Lower leg skin (tissue), 3 donors: ENCODE results near the gene ARID1B.

Experiments used
- POLR2A ChIP-seq, 2 donors: fragments of 450-650 bp; IDR thresholded peaks; one replicate each; pipeline ENCODE4 v1.6.1; 2016 to 2017; ENCODE audit warnings: antibody characterized with exemption in 2 of 2, mild to moderate bottlenecking in 1 of 2, moderate library complexity in 1 of 2
- TF ChIP-seq, protein P1 (sequence below), 3 donors: fragments of 450-650 bp; IDR thresholded peaks; one replicate each; pipeline ENCODE4 v1.5.1; 2016; ENCODE audit warnings: antibody characterized with exemption in 3 of 3, mild to moderate bottlenecking in 3 of 3, moderate library complexity in 2 of 3

DNA sequence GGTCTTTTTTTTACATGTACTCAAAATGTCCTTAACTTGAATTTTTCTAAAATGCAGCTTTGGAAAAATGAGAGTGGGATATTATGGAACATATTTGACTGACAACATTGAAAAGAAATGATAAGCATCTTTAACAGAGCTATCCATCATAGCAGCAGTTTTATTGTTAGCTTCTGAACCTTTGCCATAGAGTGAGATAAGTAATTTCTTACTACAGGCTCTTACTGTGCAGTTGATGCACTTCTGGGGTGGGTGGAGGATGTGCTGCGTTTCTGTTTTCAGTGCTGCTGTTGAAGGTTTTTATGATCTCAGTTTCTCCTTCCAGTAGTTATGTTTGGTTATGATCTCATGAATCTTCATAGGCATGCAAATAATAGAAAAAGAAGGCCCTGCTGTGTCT, 279.1 kb downstream of the ARID1B start:
- no peak for TF ChIP-seq POLR2A (IDR thresholded peaks at IDR 0.05)
- TF ChIP-seq, protein P1, sequence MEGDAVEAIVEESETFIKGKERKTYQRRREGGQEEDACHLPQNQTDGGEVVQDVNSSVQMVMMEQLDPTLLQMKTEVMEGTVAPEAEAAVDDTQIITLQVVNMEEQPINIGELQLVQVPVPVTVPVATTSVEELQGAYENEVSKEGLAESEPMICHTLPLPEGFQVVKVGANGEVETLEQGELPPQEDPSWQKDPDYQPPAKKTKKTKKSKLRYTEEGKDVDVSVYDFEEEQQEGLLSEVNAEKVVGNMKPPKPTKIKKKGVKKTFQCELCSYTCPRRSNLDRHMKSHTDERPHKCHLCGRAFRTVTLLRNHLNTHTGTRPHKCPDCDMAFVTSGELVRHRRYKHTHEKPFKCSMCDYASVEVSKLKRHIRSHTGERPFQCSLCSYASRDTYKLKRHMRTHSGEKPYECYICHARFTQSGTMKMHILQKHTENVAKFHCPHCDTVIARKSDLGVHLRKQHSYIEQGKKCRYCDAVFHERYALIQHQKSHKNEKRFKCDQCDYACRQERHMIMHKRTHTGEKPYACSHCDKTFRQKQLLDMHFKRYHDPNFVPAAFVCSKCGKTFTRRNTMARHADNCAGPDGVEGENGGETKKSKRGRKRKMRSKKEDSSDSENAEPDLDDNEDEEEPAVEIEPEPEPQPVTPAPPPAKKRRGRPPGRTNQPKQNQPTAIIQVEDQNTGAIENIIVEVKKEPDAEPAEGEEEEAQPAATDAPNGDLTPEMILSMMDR (IDR thresholded peaks at IDR 0.05): no peak
